ENCODE data around the gene NFKB1.
"Not testable (repeated sequence)": the region's sequence is repeated elsewhere in the genome, so short reads cannot be mapped to it uniquely, and the experiment has no call there.

The NFKB1 gene

DNA sequence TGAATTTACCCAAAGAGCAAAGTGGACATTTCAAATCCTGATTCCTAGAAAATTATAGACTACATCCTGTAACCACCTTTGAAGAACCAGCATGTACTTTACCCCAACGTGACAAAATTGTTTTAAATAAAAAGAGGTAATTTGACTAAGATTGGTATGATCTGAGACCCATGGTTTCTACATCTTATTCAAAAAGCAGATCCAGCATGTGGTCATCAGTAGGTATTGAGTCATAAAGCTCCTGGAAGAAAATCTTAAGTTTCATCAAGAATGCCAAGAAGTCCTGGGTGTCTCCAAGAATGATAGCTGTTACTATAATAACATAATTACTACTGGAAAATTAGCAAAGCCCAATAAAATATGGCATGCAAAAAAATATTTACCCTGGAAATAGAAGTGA is 61.8 kb downstream of the NFKB1 start:
- no peak for DNase-seq (ENCODE audit: low spot score)
- no peak for TF ChIP-seq CTCF (IDR thresholded peaks at IDR 0.05; ENCODE audit: borderline replicate concordance, control extremely low read depth, extremely low read depth, insufficient read depth, missing control alignments)
- in situ Hi-C loops (cut with MboI; ENCODE audit: low sequenced_read_pairs, unreplicated experiment) = no loop called here

DNA sequence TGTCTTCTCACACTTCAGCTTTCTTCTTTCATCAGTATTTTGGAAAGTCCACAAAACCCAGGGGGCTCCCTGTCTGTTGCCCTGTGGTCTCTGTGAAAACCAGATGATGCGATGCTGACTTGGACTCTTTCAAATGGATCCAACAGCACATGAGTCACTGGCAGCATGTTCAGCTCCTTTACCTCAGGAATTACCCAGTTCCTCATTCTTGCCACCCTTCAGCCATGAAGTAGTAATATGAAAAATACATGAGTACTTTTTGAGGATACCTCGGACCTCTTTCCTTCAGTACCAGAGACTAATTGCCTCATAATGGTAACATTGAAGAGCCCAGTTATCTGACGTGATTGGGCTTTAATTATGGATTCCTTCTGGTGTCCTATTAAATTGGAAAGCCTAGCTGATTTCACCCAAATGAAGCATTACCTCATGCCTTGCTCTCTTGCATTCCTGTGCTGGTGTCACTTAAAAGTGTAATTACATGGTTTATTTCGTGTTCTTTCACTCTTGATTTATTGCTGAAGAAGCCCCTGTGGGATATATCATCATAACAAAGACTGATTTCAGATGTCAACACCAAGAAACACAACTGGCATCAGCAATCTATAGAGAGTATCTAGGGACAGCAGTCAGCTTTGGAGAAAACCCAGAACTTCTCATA is 63.4 kb downstream of the NFKB1 start:
- TF ChIP-seq CTCF (IDR thresholded peaks at IDR 0.05; ENCODE audit: borderline replicate concordance, control extremely low read depth, extremely low read depth, insufficient read depth, missing control alignments) = no peak
- in situ Hi-C loops (cut with MboI; ENCODE audit: low sequenced_read_pairs, unreplicated experiment) = no loop called here
- DNase-seq (ENCODE audit: low spot score) = peak; percentile 17

- no peak for DNase-seq (ENCODE audit: low spot score)
- in situ Hi-C loops (cut with MboI; ENCODE audit: low sequenced_read_pairs, unreplicated experiment) = no loop called here
- TF ChIP-seq CTCF (IDR thresholded peaks at IDR 0.05; ENCODE audit: borderline replicate concordance, control extremely low read depth, extremely low read depth, insufficient read depth, missing control alignments) = no peak
Observed at GRCh38 chr4:102565696-102566095, 64.5 kb downstream of the NFKB1 start.

DNA sequence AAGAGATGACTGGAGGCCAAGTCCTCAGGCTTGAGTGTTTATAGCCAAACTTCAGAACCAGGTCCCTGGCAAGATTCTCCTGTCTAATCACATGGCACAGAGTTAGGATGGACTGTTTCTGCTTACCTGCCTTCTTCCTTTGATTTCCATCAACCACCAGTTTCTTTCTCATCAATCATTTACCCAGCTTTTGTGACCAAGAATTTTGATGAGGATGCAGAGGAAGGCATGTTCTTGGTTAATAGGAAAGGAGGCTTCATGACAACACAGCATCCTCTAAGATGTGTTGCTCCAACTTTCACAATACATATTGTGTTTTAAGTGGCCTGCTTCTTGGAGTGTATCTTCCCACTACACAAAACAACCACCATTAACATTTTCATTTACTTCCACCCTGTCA is 65.3 kb downstream of the NFKB1 start:
- in situ Hi-C loops (cut with MboI; ENCODE audit: low sequenced_read_pairs, unreplicated experiment) = no loop called here
- no peak for TF ChIP-seq CTCF (IDR thresholded peaks at IDR 0.05; ENCODE audit: borderline replicate concordance, control extremely low read depth, extremely low read depth, insufficient read depth, missing control alignments)
- no peak for DNase-seq (ENCODE audit: low spot score)

- no peak for DNase-seq (ENCODE audit: low spot score)
- in situ Hi-C loops (cut with MboI; ENCODE audit: low sequenced_read_pairs, unreplicated experiment) = no loop called here
- TF ChIP-seq CTCF (IDR thresholded peaks at IDR 0.05; ENCODE audit: borderline replicate concordance, control extremely low read depth, extremely low read depth, insufficient read depth, missing control alignments) = no peak
Observed at GRCh38 chr4:102567427-102567826, 66.3 kb downstream of the NFKB1 start.

DNA sequence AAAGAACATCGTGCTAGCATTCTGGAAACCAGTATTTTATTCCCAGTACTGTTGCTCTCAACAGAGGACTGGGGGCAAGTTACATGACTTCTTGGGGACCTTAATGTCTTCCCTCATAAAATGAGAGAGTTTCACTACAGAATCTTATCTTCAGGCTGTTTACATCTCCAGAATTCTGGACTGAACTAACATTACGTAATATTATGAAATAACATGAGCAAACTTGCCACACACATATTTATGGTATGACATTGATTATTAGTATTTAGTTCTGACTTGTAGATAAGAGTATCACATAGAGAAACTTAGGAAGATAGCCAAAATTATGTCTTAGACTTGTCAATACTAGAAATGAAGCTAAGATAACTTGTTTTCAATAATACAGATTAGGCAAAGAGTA is 68.0 kb downstream of the NFKB1 start:
- no peak for TF ChIP-seq CTCF (IDR thresholded peaks at IDR 0.05; ENCODE audit: borderline replicate concordance, control extremely low read depth, extremely low read depth, insufficient read depth, missing control alignments)
- in situ Hi-C loops (cut with MboI; ENCODE audit: low sequenced_read_pairs, unreplicated experiment) = no loop called here
- no peak for DNase-seq (ENCODE audit: low spot score)

DNA sequence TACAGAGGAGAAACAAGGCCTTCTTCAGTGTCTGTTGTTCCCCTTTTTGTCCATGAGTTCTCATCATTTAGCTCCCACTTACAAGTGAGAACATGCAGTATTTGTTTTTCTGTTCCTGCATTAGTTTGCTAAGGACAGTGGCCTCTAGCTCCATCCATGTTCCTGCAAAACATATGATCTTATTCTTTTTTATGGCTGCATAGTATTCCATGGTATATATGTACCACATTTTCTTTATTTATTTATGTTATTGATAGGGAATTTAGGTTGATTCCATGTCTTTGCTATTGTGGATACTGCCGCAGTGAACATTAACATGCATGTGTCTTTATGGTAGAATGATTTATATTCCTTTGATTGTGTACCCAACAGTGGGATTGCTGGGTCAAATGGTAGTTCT is 69.1 kb downstream of the NFKB1 start:
- in situ Hi-C loops (cut with MboI; ENCODE audit: low sequenced_read_pairs, unreplicated experiment) = not testable (repeated sequence)

More for the DNA sequence above, 69.1 kb downstream of the NFKB1 start:
- not testable (repeated sequence) for DNase-seq (ENCODE audit: low spot score)

All from GM13976 (cell line).